ENCODE measurements around the gene UGP2. TPM values are rescaled to one million over a fixed set of nuclear protein-coding genes. Genes with fewer than 3 reads are reported as not detected.
"Not testable (repeated sequence)": the region's sequence is repeated elsewhere in the genome, so short reads cannot be mapped to it uniquely, and the experiment has no call there.

UGP2 gene
- total RNA-seq, 2 donors from 2014 or later: 89.7 to 93.2 TPM

DNA sequence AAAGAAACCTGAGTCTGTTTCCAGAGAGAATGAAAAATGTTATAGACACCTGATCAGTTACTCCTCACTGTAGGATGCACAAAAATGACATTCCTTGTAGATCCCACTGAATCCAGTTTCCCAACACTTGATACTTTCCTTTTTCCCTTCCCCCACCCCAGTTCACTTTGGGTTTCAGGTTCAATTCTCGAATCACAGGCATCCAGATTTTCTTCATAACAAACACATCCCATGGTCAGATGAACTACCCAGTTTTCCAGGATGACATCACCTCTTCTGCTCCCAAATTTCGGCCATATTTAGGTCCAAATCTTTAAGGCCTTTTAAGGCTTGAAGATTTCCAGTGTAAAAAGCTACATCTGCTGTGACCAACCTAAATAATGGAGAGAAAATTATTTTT lies 51.5 kb downstream of the UGP2 start:
- H3K9me3 Mint-ChIP-seq: no peaks in the 10 kb centered on the region
- ATAC-seq (replicated peaks in 1 of 2): no peak
- no peak for DNase-seq
- peak overlapping the region; percentile 5 for H3K27ac Mint-ChIP-seq
- peaks cover 5% of the 10 kb centered on the region for H3K4me1 Mint-ChIP-seq (ENCODE audit: low read depth)
- peaks cover 3 to 24% of the 10 kb centered on the region in 2 donors for H3K36me3 Mint-ChIP-seq (ENCODE audit: insufficient read depth in 2 of 2)
- H3K27me3 Mint-ChIP-seq (ENCODE audit: low read depth): no peaks in the 10 kb centered on the region
- H3K4me3 Mint-ChIP-seq: no peak overlapping the region

DNA sequence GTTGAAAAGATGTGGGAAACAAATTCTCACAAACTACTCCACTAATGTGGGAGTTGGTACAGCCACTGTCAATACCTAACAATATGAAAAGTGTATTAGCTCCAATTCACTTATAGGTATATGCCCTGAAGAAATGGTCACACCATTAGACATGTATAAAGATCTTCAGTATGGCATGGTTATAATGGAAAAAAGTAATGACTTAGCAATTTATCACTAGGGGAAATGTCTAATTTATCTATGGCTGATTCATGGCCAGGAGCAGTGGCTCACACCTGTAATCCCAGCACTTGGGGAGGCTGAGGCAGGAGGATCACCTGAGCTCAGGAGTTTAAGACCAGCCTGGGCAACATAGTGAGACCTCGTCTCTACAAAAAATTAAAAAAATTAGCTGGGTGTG lies 52.5 kb downstream of the UGP2 start:
- no peaks in the 10 kb centered on the region for H3K27me3 Mint-ChIP-seq (ENCODE audit: low read depth)
- no peak for ATAC-seq (replicated peaks in 1 of 2)
- no peak overlapping the region for H3K4me3 Mint-ChIP-seq
- DNase-seq: no peak
- H3K27ac Mint-ChIP-seq: no peak overlapping the region
- H3K4me1 Mint-ChIP-seq (ENCODE audit: low read depth): no peaks in the 10 kb centered on the region
- H3K9me3 Mint-ChIP-seq: no peaks in the 10 kb centered on the region
- H3K36me3 Mint-ChIP-seq (ENCODE audit: insufficient read depth in 2 of 2): peaks cover 3 to 24% of the 10 kb centered on the region in 2 donors

DNA sequence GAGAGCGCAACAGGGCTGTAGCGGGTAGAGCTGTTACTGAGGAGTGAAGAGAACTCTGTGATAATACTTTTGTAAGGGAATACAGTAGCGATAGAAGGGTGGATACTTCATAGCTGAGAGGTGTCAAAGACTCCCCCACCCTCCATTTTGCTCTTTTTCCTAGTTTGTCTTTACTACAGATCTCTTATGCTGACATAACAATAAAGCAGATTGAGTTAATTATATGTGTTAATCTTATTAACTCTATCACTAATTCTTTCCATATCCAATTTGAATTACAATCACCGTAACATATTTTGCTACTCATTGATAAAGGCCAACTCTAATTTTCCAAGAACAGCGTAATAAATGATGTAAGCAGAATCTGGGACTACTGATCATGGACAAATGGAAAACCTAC lies 57.1 kb downstream of the UGP2 start:
- no peak overlapping the region for H3K4me3 Mint-ChIP-seq
- peaks cover 3 to 6% of the 10 kb centered on the region in 2 donors for H3K9me3 Mint-ChIP-seq
- peak overlapping the region; percentile 28 for H3K27ac Mint-ChIP-seq
- no peaks in the 10 kb centered on the region for H3K27me3 Mint-ChIP-seq (ENCODE audit: low read depth)
- ATAC-seq (replicated peaks in 1 of 2): no peak
- DNase-seq: no peak
- H3K4me1 Mint-ChIP-seq (ENCODE audit: low read depth): peaks cover 26% of the 10 kb centered on the region
- peaks cover 13 to 33% of the 10 kb centered on the region in 2 donors for H3K36me3 Mint-ChIP-seq (ENCODE audit: insufficient read depth in 2 of 2)

DNA sequence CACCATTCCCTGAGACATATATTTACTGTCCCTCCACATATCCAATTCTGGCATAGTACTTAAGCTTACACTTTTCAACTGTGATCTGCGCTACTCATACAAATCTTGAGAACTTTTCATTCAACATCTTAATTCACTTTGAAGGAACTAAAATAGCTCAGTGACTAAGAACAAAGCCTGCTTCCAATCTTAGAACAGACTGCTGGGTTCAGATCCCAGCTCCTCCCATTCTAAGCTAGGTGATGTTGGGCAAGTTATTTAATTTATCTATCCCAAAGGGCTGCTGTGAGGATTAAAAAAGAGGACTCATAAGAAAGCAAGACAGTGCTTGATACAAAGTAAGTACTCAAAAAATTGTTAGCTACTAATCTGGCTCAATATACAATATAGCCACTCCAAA lies 57.9 kb downstream of the UGP2 start:
- Mint-ChIP-seq H3K36me3 (ENCODE audit: insufficient read depth in 2 of 2) (peaks cover 16 to 40% of the 10 kb centered on the region in 2 donors), H3K4me3 (no peak overlapping the region), H3K27me3 (ENCODE audit: low read depth) (no peaks in the 10 kb centered on the region), H3K9me3 (peaks cover 3 to 6% of the 10 kb centered on the region in 2 donors), H3K4me1 (ENCODE audit: low read depth) (peaks cover 26% of the 10 kb centered on the region), H3K27ac (no peak overlapping the region)
- no peak for ATAC-seq (replicated peaks in 1 of 2)
- DNase-seq: no peak

DNA sequence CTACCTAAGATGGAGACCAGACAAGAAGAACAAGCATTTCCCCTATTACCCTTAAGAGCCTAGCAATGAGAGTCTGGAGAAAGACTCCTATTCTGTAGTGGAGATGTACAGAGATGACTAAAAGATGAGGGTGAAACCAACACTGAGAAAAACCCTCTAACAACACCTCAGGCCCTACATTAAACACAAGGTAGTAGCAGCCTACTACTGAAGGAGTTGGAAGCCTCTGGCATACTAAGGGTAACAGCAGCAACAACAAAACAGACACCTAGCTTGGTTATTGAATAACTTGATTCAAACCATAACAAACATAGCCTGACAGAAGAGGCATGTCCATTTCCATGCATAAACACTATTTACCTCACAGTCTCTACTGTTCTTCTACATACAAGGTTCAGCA lies 60.5 kb downstream of the UGP2 start:
- Mint-ChIP-seq H3K27ac (peak overlapping the region; percentile 38), H3K27me3 (ENCODE audit: low read depth) (no peaks in the 10 kb centered on the region), H3K4me1 (ENCODE audit: low read depth) (peaks cover 26% of the 10 kb centered on the region), H3K36me3 (ENCODE audit: insufficient read depth in 2 of 2) (peaks cover 21 to 53% of the 10 kb centered on the region in 2 donors), H3K4me3 (no peak overlapping the region), H3K9me3 (peaks cover 3 to 6% of the 10 kb centered on the region in 2 donors)
- DNase-seq: no peak
- ATAC-seq (replicated peaks in 1 of 2): peak; percentile 54 to 82

DNA sequence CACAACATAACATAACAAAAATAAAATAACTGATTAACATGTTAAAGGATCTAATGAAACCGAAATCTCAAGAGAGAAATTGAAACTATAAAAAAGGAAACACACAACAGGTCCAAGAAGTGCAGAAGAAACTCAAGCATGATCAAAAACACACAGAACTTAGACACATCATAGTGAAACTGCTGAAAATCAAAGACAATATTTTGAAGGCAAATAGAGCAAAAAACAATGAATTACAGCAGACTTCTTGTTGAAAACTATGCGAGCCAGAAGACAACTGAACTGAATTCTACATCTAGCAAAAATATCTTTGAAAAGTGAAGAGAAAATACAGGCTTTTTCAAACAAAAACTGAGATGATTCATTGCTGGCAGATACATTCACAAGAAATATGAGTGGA lies 61.3 kb downstream of the UGP2 start:
- peak; percentile 58 to 67 for ATAC-seq (replicated peaks in 1 of 2)
- H3K4me3 Mint-ChIP-seq: peak overlapping the region in 1 of 2 donors; percentile 4

DNA sequence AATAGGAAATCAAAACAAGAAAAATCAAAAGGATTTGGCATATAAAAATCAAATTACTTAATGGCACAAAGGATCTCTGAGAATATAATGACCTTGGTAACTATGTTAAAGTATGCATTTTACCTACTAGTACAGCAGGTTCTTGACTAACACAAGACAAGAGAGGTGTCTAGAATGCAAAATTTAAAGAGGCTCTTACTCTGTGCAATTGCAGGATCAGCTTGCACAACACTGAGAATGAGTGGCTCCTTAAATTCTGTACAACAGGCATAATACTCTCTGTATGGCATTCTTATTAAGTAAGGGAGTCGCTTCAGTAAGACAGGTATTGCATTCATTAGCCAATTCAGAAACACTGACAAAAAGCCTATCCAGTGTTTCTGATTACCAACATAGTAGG lies 72.6 kb downstream of the UGP2 start:
- Mint-ChIP-seq H3K27ac (no peak overlapping the region), H3K27me3 (ENCODE audit: low read depth) (no peaks in the 10 kb centered on the region), H3K9me3 (no peaks in the 10 kb centered on the region), H3K4me3 (no peak overlapping the region), H3K4me1 (ENCODE audit: low read depth) (no peaks in the 10 kb centered on the region), H3K36me3 (ENCODE audit: insufficient read depth in 2 of 2) (peaks cover 2 to 3% of the 10 kb centered on the region in 2 donors)
- DNase-seq (no peak), ATAC-seq (replicated peaks in 1 of 2) (no peak)

More for the DNA sequence above, 61.3 kb downstream of the UGP2 start:
- Mint-ChIP-seq H3K4me1 (ENCODE audit: low read depth) (peaks cover 26% of the 10 kb centered on the region), H3K27ac (peak overlapping the region; percentile 34), H3K27me3 (ENCODE audit: low read depth) (no peaks in the 10 kb centered on the region), H3K36me3 (ENCODE audit: insufficient read depth in 2 of 2) (peaks cover 21 to 59% of the 10 kb centered on the region in 2 donors), H3K9me3 (peaks cover 3 to 6% of the 10 kb centered on the region in 2 donors)
- DNase-seq: no peak

DNA sequence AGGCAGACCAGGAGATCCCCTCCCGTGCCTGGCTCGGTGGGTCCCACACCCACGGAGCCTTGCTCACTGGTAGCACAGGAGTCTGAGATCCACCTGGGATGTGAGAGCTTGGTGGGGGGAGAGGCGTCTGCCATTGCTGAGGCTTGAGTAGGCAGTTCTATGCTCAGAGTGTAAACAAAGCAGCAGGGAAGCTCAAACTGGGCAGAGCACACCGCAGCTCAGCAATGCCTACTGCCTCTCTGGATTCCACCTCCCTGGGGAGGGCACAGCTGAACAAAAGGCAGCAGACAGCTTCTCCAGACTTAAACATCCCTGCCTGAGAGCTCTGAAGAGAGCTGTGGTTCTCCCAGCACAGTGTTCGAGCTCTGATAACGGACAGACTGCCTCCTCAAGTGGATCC lies 85.1 kb downstream of the UGP2 start:
- DNase-seq (no peak), ATAC-seq (replicated peaks in 1 of 2) (no peak)
- no peak overlapping the region for H3K4me3 Mint-ChIP-seq
- H3K27me3 Mint-ChIP-seq (ENCODE audit: low read depth): no peaks in the 10 kb centered on the region
- H3K36me3 Mint-ChIP-seq (ENCODE audit: insufficient read depth in 2 of 2): peaks cover 13 to 26% of the 10 kb centered on the region in 2 donors
- no peak overlapping the region for H3K27ac Mint-ChIP-seq
- H3K9me3 Mint-ChIP-seq: peaks cover 2% of the 10 kb centered on the region in 2 donors
- H3K4me1 Mint-ChIP-seq (ENCODE audit: low read depth): peaks cover 6% of the 10 kb centered on the region

DNA sequence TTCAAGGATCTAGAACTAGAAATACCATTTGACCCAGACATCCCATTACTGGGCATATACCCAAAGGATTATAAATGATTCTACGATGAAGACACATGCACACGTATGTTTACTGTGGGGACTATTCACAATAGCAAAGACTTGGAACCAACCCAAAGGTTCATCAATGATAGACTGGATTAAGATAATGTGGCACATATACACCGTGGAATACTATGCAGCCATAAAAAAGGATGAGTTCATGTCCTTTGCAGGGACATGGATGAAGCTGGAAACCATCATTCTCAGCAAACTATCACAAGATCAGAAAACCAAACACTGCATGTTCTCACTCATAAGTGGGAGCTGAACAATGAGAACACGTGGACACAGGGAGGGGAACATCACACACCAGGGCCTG lies 90.4 kb downstream of the UGP2 start:
- H3K27me3 Mint-ChIP-seq (ENCODE audit: low read depth); H3K4me1 Mint-ChIP-seq (ENCODE audit: low read depth); H3K4me3 Mint-ChIP-seq; DNase-seq; ATAC-seq (replicated peaks in 1 of 2); H3K9me3 Mint-ChIP-seq; H3K27ac Mint-ChIP-seq: not testable (repeated sequence)
- peaks cover 14 to 34% of the 10 kb centered on the region in 2 donors for H3K36me3 Mint-ChIP-seq (ENCODE audit: insufficient read depth in 2 of 2)

Other genes with a start within 250 kb of the UGP2 start
- 10 to 100 TPM; 12.9 to 13.2 TPM for gene VPS54, start 177.5 kb downstream of the UGP2 start, total RNA-seq

Measured in activated T-cell treated with anti-CD3 and anti-CD28 coated beads, Interleukin-2, amount 50 U/mL, for 72 hours (primary cell).